ENCODE data around the gene DNAH8.

- no peak for TF ChIP-seq CTCF (conservative IDR thresholded peaks at IDR 0.05)
- no peak for TF ChIP-seq EZH2 (IDR thresholded peaks at IDR 0.05; ENCODE audit: low read depth)
Observed at GRCh38 chr6:38935051-38935450, 219.9 kb downstream of the DNAH8 start.

Measured in PC-9 (cell line).